Activated T-cell treated with anti-CD3 and anti-CD28 coated beads, Interleukin-2, amount 50 U/mL, for 72 hours (primary cell): Measurements from ENCODE around the gene TCF7L1. TPM values are rescaled to one million over a fixed set of nuclear protein-coding genes. Genes with fewer than 3 reads are reported as not detected.
A peak's percentile ranks its signal among the peaks of the same experiment; 100 is the strongest.

Experiments
- ATAC-seq, 2 donors: fragments of 150-1000 bp; cut with Tn5 transposase; replicated peaks in 1 of 2; 2 replicates each; pipeline ENCODE4 v1.10.0; 2021; ENCODE audit warnings: moderate library complexity in 2 of 2, mild to moderate bottlenecking in 1 of 2
- DNase-seq, 2 donors: peaks; one replicate each; pipeline ENCODE4 v3.0.0; 2021 to 2022; ENCODE audit warnings: mixed read lengths in 1 of 2
- H3K27ac Mint-ChIP-seq: one replicate; pipeline ENCODE4 v1.8.0; 2022; ENCODE audit warnings: mild to moderate bottlenecking, moderate library complexity, mixed read lengths
- H3K27me3 Mint-ChIP-seq: one replicate; pipeline ENCODE4 v1.8.0; 2022; ENCODE audit warnings: low read depth, mixed read lengths
- H3K36me3 Mint-ChIP-seq, 2 donors: one replicate each; pipeline ENCODE4 v1.8.0; 2022; ENCODE audit warnings: mixed read lengths in 2 of 2, mild to moderate bottlenecking in 1 of 2; ENCODE audit not compliant: insufficient read depth in 2 of 2
- H3K4me1 Mint-ChIP-seq: one replicate; pipeline ENCODE4 v1.8.0; 2022; ENCODE audit warnings: low read depth, mixed read lengths
- H3K4me3 Mint-ChIP-seq, 2 donors: one replicate each; pipeline ENCODE4 v1.8.0; 2022; ENCODE audit warnings: mild to moderate bottlenecking in 2 of 2, mixed read lengths in 2 of 2, moderate library complexity in 2 of 2
- H3K9me3 Mint-ChIP-seq, 2 donors: one replicate each; pipeline ENCODE4 v1.8.0; 2022; ENCODE audit warnings: mixed read lengths in 2 of 2
- total RNA-seq, 2 donors: library from RNA; stranded (reverse); gene quantifications; one replicate each; pipeline ENCODE4 v1.2.3, GENCODE V29; 2022

Gene TCF7L1
- total RNA-seq, 2 donors from 2014 or later, result 0.07 to 0.16 TPM

DNA sequence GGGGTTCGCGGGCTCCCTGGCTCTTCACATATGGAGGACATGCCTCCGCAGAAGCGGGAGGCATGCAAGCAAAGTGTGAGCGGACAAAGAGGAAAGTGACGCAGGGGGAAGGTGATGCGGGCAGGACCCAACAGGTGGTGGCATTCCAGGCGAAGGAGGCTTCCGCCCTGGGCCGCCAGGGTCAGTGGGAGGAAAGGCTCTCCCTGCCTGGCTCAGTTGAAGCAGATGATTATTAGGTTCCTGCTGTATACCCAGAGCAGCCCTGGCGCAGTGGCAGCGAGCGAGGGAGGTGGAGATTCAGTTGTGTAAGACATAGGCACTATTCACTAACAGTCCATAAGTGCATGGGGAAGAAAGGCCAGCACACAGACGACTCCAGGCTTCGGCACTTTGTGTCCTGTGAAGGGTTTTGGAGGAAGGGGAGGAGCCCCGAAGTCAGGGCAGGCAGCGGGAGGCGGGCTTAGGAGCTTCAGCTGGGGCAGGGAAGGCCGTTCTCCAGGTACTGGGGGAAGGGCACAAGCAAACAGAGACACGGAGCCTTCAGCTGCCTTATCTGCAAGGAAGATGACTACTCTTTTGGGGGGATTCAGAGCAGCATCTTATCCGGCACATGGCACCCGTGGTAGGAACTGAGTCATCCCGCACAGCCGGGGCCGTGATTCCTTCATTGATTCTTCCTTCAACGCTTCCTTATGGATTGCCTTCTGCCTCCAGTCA, 104.8 kb downstream of the TCF7L1 start:
- H3K36me3 Mint-ChIP-seq, result no peaks in the 10 kb centered on the region
- H3K27ac Mint-ChIP-seq, result no peak overlapping the region
- H3K9me3 Mint-ChIP-seq, result no peaks in the 10 kb centered on the region
- ATAC-seq (no peak), DNase-seq (no peak)
- peaks cover 26% of the 10 kb centered on the region for H3K27me3 Mint-ChIP-seq
- H3K4me3 Mint-ChIP-seq, result no peak overlapping the region
- H3K4me1 Mint-ChIP-seq, result peaks cover 5% of the 10 kb centered on the region

DNA sequence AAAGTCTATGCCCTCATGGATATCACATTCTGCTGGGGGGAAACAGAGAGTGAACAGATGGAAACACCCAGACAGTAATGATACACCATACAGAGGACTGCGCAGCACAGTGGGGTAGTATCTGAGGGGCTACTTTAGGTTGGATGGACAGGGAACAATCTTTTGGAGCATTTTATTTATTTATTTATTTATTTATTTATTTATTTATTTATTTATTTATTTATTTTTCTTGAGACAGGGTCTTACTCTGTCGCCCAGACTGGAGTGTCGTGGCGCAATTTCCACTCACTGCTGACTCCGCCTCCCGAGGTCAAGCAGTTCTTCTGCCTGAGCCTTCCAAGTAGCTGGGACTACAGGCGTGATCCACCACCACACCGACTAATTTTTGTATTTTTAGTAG, 105.4 kb downstream of the TCF7L1 start:
- H3K36me3 Mint-ChIP-seq, result no peaks in the 10 kb centered on the region
- H3K4me1 Mint-ChIP-seq, result peaks cover 5% of the 10 kb centered on the region
- no peaks in the 10 kb centered on the region for H3K9me3 Mint-ChIP-seq
- H3K4me3 Mint-ChIP-seq, result no peak overlapping the region
- ATAC-seq (no peak), DNase-seq (no peak)
- peaks cover 27% of the 10 kb centered on the region for H3K27me3 Mint-ChIP-seq
- no peak overlapping the region for H3K27ac Mint-ChIP-seq

DNA sequence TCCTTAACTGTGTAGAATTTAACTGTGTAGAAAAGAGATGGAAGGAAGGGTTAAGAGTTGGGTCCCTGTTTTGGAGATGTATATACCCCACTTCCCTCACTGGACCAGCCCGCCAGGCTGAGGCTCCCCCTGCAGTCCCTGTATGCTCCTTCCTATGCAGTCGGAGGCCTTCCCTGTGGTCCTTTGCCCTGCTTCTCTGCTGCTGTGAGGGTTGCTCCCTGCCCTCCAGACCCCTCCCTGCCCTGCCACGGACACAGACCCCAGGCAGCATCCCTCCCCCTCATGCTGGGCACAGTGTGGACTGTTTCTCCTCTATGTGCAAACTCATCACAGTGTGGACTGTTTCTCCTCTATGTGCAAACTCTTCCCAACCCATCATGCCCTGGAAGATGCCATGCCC, 105.9 kb downstream of the TCF7L1 start:
- Mint-ChIP-seq H3K36me3 (no peaks in the 10 kb centered on the region), H3K4me1 (peaks cover 5% of the 10 kb centered on the region), H3K27ac (no peak overlapping the region), H3K4me3 (no peak overlapping the region), H3K27me3 (peaks cover 29% of the 10 kb centered on the region), H3K9me3 (no peaks in the 10 kb centered on the region)
- no peak for ATAC-seq
- DNase-seq, result no peak

DNA sequence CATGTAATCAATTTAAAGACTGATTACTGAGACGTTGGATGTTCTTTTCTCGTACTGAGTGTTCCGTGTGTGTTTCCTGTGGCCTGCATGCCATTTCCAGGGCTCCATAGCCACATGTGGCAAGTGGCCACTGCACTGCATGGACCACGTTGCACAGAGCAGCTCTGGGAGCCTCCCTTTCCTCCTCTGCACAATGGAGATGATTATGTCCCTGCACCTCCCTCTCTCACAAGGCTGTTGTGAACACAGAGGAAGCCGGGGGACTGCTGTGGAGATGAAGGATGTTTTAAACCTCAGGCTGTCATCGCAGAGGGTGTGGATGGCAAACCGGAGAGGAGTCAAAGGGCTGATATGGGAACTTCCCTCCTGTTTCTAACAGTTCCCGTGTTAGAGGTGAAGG, 106.9 kb downstream of the TCF7L1 start:
- ATAC-seq, result no peak
- no peak for DNase-seq
- no peak overlapping the region for H3K4me3 Mint-ChIP-seq
- no peaks in the 10 kb centered on the region for H3K36me3 Mint-ChIP-seq
- peaks cover 36% of the 10 kb centered on the region for H3K27me3 Mint-ChIP-seq
- peaks cover 5% of the 10 kb centered on the region for H3K4me1 Mint-ChIP-seq
- no peak overlapping the region for H3K27ac Mint-ChIP-seq
- H3K9me3 Mint-ChIP-seq, result no peaks in the 10 kb centered on the region

DNA sequence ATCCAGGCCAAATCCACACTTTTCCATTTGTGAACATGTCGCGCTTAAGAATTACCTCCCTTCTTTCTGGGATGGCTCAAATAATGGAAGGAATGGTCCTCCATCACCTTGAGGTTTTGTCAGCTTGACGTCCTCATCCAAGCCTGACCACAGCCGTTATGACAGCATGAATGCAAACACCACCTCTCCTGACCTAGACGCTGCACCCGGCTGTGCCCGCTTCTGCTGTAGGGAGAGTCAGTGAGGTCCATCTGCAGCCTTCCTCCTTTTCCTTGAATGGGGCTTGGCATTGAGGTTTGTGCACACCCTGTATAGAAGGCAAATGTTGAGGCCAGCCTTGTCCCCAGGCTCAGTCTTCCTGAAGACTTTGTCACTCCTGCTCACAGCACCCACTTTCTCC, 109.1 kb downstream of the TCF7L1 start:
- Mint-ChIP-seq H3K4me1 (peaks cover 12% of the 10 kb centered on the region), H3K27me3 (peaks cover 27% of the 10 kb centered on the region), H3K4me3 (no peak overlapping the region), H3K27ac (no peak overlapping the region), H3K36me3 (no peaks in the 10 kb centered on the region), H3K9me3 (no peaks in the 10 kb centered on the region)
- DNase-seq, result no peak
- ATAC-seq, result no peak

DNA sequence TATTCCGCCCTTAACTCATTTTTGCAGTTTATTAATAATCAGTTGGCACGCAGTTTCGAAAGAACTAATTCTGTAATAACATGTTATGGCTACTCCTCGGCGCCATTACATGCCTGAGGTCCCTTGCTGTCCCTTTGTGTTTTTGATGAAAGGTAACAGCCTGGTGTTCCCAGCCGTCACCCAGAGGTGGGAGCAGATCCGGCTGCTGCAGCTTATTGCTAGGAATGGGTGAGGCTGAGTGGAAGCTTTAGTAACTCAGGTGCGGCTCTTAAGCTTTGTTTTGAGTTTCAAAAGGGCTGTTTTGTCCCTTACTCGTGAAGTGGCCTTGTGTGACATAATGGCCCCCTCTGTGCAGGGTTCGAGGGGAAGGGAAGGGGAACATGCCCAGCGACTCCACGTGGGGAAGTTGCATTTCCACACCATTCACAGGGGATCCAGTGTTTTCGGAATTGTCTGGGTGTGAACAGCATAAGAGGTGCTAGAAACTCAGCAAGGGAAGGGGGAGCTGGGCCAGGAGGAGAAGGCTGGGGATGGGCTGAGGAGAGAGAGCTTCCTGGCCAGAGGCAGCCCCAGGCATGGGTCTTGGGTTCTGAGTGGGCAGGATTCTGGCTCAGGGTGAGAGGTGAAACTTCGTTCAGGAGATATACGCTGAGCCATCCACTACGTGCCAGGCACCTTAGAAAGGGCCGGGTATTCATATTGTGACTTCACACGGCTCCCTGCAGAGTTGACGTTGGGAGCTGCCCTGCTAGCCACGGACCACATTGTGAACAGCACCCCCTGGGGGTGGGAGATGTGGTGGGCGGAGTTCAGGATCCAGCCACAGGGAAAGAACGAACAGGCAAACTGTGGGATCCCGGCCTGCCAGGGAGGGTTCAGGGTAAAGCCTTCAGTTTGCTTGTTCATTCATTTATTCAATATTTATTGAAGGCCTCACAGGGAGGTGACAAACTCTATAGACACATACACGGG, 110.2 kb downstream of the TCF7L1 start:
- DNase-seq (peak; percentile 16 to 34), ATAC-seq (no peak)
- H3K4me1 Mint-ChIP-seq, result peaks cover 12% of the 10 kb centered on the region
- no peak overlapping the region for H3K27ac Mint-ChIP-seq
- no peak overlapping the region for H3K4me3 Mint-ChIP-seq
- peaks cover 17% of the 10 kb centered on the region for H3K27me3 Mint-ChIP-seq
- H3K9me3 Mint-ChIP-seq, result no peaks in the 10 kb centered on the region
- H3K36me3 Mint-ChIP-seq, result no peaks in the 10 kb centered on the region

DNA sequence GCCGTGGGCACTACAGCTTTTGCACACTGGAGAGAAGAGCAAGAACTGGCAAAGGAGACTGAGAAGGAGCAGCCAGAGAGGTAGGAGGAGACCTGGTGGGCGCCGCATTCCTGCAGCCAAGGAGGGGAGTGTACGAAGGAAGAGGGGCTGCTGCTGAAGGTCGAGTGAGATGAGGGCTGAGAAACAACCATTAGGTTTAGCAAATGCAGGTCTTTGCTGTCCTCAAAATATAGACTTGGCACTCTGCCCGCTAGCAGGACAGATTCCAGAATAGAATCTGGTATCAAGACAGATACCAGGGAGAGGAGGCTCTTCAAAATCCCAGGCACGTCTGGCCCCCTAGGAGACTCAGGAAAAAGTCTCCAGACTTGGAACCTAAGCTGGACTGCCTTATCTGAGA, 111.6 kb downstream of the TCF7L1 start:
- no peak for DNase-seq
- no peak for ATAC-seq
- H3K4me3 Mint-ChIP-seq, result no peak overlapping the region
- no peak overlapping the region for H3K27ac Mint-ChIP-seq
- no peaks in the 10 kb centered on the region for H3K36me3 Mint-ChIP-seq
- peaks cover 12% of the 10 kb centered on the region for H3K4me1 Mint-ChIP-seq
- H3K27me3 Mint-ChIP-seq, result peaks cover 15% of the 10 kb centered on the region
- no peaks in the 10 kb centered on the region for H3K9me3 Mint-ChIP-seq

DNA sequence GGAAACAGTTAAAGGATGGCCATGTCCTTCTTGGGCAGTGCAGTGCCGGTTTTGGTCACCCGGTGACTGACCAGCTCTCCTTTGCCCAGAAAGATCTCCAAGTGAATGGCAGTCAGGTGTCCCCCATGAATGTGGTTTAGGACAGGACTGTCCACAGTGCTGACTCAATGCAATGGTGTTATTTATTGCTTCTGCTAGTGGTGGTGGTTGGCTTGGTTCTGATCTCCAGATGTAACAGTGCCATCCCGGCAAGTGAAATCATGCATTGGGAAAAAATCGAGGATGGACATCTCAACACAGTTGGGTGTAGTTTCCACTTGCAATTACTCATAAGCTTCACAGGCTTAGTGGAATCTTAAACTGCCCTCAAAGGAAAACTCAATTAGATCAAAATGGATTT, 112.7 kb downstream of the TCF7L1 start:
- Mint-ChIP-seq H3K36me3 (no peaks in the 10 kb centered on the region), H3K4me1 (peaks cover 10% of the 10 kb centered on the region), H3K27me3 (peaks cover 15% of the 10 kb centered on the region), H3K9me3 (no peaks in the 10 kb centered on the region), H3K4me3 (no peak overlapping the region), H3K27ac (no peak overlapping the region)
- ATAC-seq, result no peak
- DNase-seq, result no peak

DNA sequence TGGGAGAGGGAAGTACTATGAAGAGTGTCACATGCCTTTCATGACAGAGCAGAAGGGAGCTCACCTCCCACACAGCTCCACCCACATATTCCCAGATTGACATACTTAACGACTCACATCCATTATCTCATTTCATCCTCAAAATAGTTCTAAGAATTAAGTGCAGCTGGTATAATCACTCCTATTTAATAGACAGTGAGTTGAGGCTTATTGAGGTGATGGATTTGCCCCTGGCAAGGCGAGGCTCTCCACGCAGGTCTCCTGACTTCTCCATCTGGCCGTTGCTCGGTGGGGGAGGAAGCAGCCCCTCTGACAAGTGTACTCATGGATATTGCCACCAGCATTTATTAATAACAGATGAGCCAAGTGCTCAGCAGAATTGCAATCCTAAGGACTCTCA, 113.2 kb downstream of the TCF7L1 start:
- DNase-seq, result no peak
- no peak for ATAC-seq
- H3K9me3 Mint-ChIP-seq, result no peaks in the 10 kb centered on the region
- peaks cover 7% of the 10 kb centered on the region for H3K4me1 Mint-ChIP-seq
- H3K27me3 Mint-ChIP-seq, result peaks cover 15% of the 10 kb centered on the region
- H3K36me3 Mint-ChIP-seq, result no peaks in the 10 kb centered on the region
- H3K4me3 Mint-ChIP-seq, result no peak overlapping the region
- no peak overlapping the region for H3K27ac Mint-ChIP-seq

DNA sequence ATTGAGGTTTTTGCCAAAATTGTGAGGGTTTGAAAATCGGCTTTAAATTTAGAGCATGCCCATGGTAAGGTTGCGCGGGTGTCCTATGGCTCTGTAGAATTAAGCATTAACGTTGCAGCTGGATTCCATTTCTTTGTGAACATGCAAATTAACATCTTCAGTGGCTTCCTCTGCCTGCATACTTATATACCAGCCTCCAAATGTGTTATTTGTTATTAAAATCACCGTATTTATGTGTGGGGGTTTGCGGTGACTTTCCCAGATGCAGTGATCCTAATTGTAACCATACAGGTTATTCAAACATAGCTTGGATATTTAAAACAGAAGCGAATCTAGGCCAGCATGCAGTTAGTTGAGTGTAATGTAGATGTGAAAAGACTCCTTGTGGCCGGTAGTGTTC, 114.4 kb downstream of the TCF7L1 start:
- H3K27me3 Mint-ChIP-seq, result peaks cover 15% of the 10 kb centered on the region
- no peak overlapping the region for H3K27ac Mint-ChIP-seq
- no peak overlapping the region for H3K4me3 Mint-ChIP-seq
- no peak for DNase-seq
- H3K4me1 Mint-ChIP-seq, result peaks cover 7% of the 10 kb centered on the region
- ATAC-seq, result no peak
- H3K9me3 Mint-ChIP-seq, result no peaks in the 10 kb centered on the region
- H3K36me3 Mint-ChIP-seq, result no peaks in the 10 kb centered on the region

DNA sequence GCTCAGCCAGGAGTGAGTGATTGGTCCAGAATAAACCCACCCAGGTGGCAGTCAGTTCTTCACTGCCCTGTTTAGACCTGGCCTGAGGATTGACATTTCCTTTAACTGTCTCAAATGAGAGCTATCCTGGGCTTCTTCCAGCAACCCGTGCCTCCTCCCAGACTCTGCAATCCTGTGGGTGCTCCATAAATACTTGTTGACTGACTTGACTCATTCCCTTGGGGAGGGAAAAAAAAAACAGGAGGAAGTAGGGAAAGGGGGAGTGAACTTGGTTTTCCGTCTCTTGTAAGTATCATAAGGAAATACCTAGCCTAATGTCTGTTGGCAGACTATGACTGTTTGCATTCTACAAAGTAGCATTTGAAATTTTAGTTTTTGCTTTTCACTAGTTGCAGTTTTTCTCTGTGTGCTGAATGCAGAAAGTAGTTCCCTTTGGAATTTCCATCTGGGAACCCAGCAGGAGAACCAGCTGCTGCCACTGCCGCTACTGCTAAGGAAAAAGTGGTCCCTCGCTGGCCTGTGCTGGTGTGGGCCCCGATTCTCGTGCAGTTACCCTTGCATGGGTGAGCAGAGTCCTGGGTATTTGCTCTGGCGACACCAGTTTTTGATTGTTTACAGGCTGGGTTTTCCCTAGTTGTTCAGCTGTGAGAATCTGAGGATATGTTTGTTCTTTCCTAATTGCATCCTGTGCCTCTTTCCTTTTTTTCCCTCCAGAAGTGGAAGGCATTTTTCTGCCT, 115.7 kb downstream of the TCF7L1 start:
- ATAC-seq (no peak), DNase-seq (no peak)
- Mint-ChIP-seq H3K4me1 (peaks cover 7% of the 10 kb centered on the region), H3K4me3 (no peak overlapping the region), H3K27me3 (peaks cover 8% of the 10 kb centered on the region), H3K27ac (no peak overlapping the region), H3K9me3 (no peaks in the 10 kb centered on the region), H3K36me3 (no peaks in the 10 kb centered on the region)

DNA sequence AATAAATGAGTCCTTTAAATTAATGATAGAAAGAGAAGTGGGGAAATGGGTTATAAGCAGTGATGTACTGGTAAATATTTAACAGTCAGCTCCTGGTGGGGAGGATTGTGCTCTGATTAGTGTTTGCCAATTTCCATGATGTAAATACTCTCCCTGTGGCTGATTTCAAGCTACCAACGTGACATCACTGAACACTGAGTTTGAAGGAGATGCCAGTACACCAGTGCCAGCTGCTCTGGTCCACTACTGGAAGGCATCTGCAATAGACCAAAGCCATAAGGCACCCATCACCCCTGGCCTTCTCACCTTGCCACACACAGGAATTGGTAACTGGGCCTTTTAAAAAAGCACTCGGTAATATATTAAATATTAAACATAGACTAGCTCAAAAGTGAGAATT, 116.9 kb downstream of the TCF7L1 start:
- DNase-seq (no peak), ATAC-seq (no peak)
- no peak overlapping the region for H3K27ac Mint-ChIP-seq

DNA sequence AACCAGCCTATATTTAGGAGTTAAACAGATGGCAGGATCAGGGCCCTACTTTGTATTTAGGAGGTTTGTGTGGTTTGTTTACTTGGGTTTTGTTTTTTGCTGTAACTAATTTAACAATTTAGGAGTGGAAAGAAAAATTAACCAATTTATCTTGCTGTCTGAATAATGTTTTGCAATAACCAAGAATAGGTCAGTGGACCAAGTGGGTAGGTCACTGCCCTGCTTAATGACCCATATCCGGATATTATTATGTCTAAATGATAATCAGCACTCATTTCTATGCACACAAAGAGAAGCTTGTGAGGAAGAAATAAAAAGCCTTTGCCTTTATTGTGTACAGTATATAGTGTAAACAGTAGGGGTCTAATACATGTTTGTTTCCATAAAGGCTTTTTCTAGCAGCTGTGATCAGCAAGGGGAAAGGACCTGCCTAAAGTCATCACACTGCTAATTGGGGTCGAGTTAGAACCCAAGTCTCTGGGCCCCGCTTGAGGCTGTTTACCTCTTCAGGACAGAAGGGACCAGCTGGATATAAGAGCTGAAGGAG, 118.0 kb downstream of the TCF7L1 start:
- H3K9me3 Mint-ChIP-seq, result no peaks in the 10 kb centered on the region
- H3K4me1 Mint-ChIP-seq, result peaks cover 3% of the 10 kb centered on the region
- H3K27ac Mint-ChIP-seq, result no peak overlapping the region
- ATAC-seq, result no peak
- H3K36me3 Mint-ChIP-seq, result no peaks in the 10 kb centered on the region
- DNase-seq, result no peak
- no peak overlapping the region for H3K4me3 Mint-ChIP-seq
- H3K27me3 Mint-ChIP-seq, result no peaks in the 10 kb centered on the region

More for the DNA sequence above, 116.9 kb downstream of the TCF7L1 start:
- no peaks in the 10 kb centered on the region for H3K36me3 Mint-ChIP-seq
- H3K9me3 Mint-ChIP-seq, result no peaks in the 10 kb centered on the region
- peaks cover 7% of the 10 kb centered on the region for H3K4me1 Mint-ChIP-seq
- H3K27me3 Mint-ChIP-seq, result no peaks in the 10 kb centered on the region
- no peak overlapping the region for H3K4me3 Mint-ChIP-seq
